HFFc6 (cell line): ENCODE results near the gene COL8A1. TPM values are rescaled to one million over a fixed set of nuclear protein-coding genes. Genes with fewer than 3 reads are reported as not detected.

ENCODE experiments used
- DNase-seq: peaks from one replicate; pipeline ENCODE4 v3.0.0-alpha.2; 2018
- H3K27ac Mint-ChIP-seq: 2 replicates; pipeline ENCODE4 v1.8.0; 2020; ENCODE audit warnings: mild to moderate bottlenecking, mixed read lengths
- H3K27me3 Mint-ChIP-seq: 2 replicates; pipeline ENCODE4 v1.8.0; 2021; ENCODE audit warnings: mild to moderate bottlenecking, moderate library complexity, mixed read lengths; ENCODE audit not compliant: insufficient read depth
- H3K36me3 Mint-ChIP-seq: 2 replicates; pipeline ENCODE4 v1.8.0; 2021; ENCODE audit warnings: low read depth, mixed read lengths
- H3K4me1 Mint-ChIP-seq: 2 replicates; pipeline ENCODE4 v1.8.0; 2020; ENCODE audit warnings: low read depth, mixed read lengths
- H3K4me3 Mint-ChIP-seq: 2 replicates; pipeline ENCODE4 v1.8.0; 2020; ENCODE audit warnings: mild to moderate bottlenecking, moderate library complexity, mixed read lengths
- H3K9me3 Mint-ChIP-seq: 2 replicates; pipeline ENCODE4 v1.8.0; 2020; ENCODE audit warnings: mild to moderate bottlenecking, mixed read lengths
- CTCF ChIP-seq: fragments of 200-600 bp; sonication (generic); IDR thresholded peaks from 2 replicates; pipeline ENCODE4 v1.5.0; 2021; ENCODE audit warnings: antibody characterized with exemption, mild to moderate bottlenecking
- total RNA-seq, 6 experiments: library from RNA; stranded (reverse); fragmentation: NEBNext Ultra II Directional; extraction: Animal tissue kit (Norgen Biotek cat#: 25700); gene quantifications; 2 replicates in 1 of 6; 3 replicates in 5 of 6; pipeline ENCODE4 v1.2.3, GENCODE V29; 2021

The COL8A1 gene
- total RNA-seq, 6 experiments from 2014 or later: 27.3 to 88.7 (median 30.1) TPM

DNA sequence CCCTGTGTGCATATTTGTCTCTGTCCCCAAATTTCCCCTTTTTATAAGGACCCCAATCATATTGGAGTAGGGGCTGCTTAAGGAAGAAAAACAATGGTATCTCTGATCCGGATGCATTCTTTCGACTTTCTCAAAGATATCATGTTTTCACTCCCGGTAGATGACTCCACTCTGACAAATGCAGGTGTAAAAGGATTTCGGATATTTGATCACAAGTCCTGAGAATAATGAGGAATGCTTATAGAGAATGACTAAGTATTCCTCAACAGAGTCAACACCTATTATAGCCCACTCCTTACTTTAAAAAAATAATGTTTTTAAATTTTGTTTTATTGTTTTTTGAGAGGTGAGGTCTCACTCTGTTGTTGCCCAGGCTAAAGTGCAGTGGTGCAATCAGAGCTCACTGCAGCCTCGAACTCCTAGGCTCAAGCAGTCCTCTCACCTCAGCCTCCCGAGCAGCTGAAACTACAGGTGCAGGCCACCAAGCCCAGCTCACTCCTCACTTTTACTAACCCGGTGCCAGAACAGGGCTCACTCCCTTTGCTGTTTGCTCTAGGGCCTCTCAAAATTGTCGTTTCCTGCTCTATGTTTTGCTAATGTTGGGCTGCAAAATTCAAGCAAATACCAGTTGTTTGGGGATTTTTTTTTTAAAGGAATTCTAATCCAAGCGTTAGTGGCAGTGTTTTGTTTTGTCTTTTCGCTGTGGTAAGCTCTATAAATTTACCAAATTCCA, 24.6 kb downstream of the COL8A1 start:
- H3K27me3 Mint-ChIP-seq: no peaks in the 10 kb centered on the region; the same call in 1 of the 2 replicates
- no peaks in the 10 kb centered on the region for H3K9me3 Mint-ChIP-seq
- peaks cover 44% of the 10 kb centered on the region for H3K4me1 Mint-ChIP-seq
- DNase-seq: no peak
- no peak overlapping the region for H3K27ac Mint-ChIP-seq
- H3K4me3 Mint-ChIP-seq: no peak overlapping the region
- no peak for TF ChIP-seq CTCF
- H3K36me3 Mint-ChIP-seq: peaks cover 24% of the 10 kb centered on the region

GRCh38 chr3:99663977-99664376, 25.6 kb downstream of the COL8A1 start:
- no peak overlapping the region for H3K4me3 Mint-ChIP-seq
- H3K36me3 Mint-ChIP-seq: peaks cover 14% of the 10 kb centered on the region
- H3K4me1 Mint-ChIP-seq: peaks cover 39% of the 10 kb centered on the region
- TF ChIP-seq CTCF: no peak
- no peak overlapping the region for H3K27ac Mint-ChIP-seq
- DNase-seq: no peak
- H3K27me3 Mint-ChIP-seq: no peaks in the 10 kb centered on the region; the same call in 1 of the 2 replicates
- no peaks in the 10 kb centered on the region for H3K9me3 Mint-ChIP-seq

DNA sequence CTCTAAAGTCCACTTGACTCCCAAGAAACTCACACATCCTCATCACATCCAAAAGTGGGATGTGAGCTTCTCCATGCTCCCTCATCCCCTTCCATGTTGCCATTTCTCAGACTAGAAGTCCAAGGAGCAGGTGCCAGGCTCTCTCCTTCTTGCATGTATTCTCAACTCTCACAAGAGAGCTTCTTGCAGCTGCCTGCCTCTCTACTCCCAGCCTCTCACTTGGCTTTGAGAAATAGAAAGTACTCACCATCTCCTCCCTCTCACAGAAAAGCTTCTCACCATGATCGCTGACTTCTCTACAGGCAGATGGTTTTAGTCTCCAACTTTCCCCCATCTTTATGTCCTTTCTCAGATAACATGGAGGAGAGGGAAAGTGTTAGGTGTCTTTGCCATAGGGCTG, 26.6 kb downstream of the COL8A1 start:
- no peak for DNase-seq
- Mint-ChIP-seq H3K27me3 (no peaks in the 10 kb centered on the region; the same call in 1 of the 2 replicates), H3K4me1 (peaks cover 39% of the 10 kb centered on the region), H3K4me3 (no peak overlapping the region), H3K36me3 (peaks cover 5% of the 10 kb centered on the region; the same call in 1 of the 2 replicates), H3K27ac (no peak overlapping the region), H3K9me3 (no peaks in the 10 kb centered on the region)
- no peak for TF ChIP-seq CTCF

DNA sequence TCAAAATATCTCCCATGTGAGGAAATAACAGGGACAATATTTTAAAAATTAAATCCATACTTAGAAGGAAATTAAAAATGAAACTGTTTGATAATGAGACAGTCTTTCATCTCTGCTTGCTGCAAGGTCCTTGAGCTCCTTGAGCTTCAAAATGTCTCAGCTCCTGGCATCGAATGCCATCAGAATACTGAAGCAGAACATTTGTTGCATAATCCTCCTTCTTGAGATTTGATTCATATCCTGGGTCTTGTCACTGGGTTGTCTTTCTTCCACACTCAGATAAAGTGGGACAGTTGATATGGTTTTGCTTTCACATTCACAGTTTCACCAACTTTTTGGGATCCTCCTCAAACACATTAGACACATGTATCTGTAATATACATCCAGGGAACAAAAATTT, 27.8 kb downstream of the COL8A1 start:
- DNase-seq: no peak
- H3K4me3 Mint-ChIP-seq: peak overlapping the region; percentile 6; the same call in 1 of the 2 replicates
- peaks cover 5% of the 10 kb centered on the region; the same call in 1 of the 2 replicates for H3K36me3 Mint-ChIP-seq
- peak overlapping the region; percentile 2; the same call in 1 of the 2 replicates for H3K27ac Mint-ChIP-seq
- TF ChIP-seq CTCF: no peak
- H3K27me3 Mint-ChIP-seq: no peaks in the 10 kb centered on the region; the same call in 1 of the 2 replicates
- H3K4me1 Mint-ChIP-seq: peaks cover 38% of the 10 kb centered on the region
- no peaks in the 10 kb centered on the region for H3K9me3 Mint-ChIP-seq

DNA sequence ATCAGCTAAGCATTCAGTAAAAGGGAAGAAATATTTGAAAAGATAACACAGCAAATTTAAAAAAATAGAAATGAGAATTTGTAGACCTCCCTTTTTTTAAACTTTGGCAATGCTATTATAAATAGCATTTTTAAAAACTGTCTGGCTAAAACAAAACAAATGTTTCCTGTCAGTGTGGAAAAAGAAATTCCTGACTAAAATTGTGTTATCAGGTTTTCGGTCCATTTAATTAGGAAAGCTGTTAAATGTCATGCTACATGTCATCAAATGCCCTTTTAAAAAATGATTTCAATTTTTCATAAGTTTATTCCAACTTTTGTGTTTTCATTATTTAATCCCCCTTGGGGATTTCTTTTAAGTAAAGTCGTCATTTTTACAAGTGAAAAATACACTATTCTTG, 29.6 kb downstream of the COL8A1 start:
- H3K4me1 Mint-ChIP-seq: peaks cover 38% of the 10 kb centered on the region
- TF ChIP-seq CTCF: no peak
- H3K36me3 Mint-ChIP-seq: peaks cover 11% of the 10 kb centered on the region
- DNase-seq: no peak
- H3K9me3 Mint-ChIP-seq: no peaks in the 10 kb centered on the region
- H3K27me3 Mint-ChIP-seq: no peaks in the 10 kb centered on the region; the same call in 1 of the 2 replicates
- no peak overlapping the region for H3K27ac Mint-ChIP-seq
- no peak overlapping the region for H3K4me3 Mint-ChIP-seq
